ENCODE data around the gene GAGE12J. TPM values are rescaled to one million over a fixed set of nuclear protein-coding genes. Genes with fewer than 3 reads are reported as not detected.

GAGE12J gene
- total RNA-seq, 2 experiments from 2014 or later = not detected

GRCh38 chrX:49277535-49277830, 44.4 kb upstream of the GAGE12J start:
- Mint-ChIP-seq H3K36me3 (ENCODE audit: low read depth) (peaks cover 13% of the 10 kb centered on the region), H3K27me3 (no peaks in the 10 kb centered on the region), H3K27ac (peak overlapping the region; percentile 99), H3K4me3 (peak overlapping the region; percentile 64), H3K4me1 (ENCODE audit: low read depth) (peaks cover 83% of the 10 kb centered on the region), H3K9me3 (no peaks in the 10 kb centered on the region)
- ChIA-PET CTCF (interaction anchor here (0.9 kb wide), 1 partner anchor 14 kb away, joined by 3 read pairs; no protein-coding TSS in a partner anchor), POLR2A (interaction anchor here (0.7 to 1.4 kb wide), 4 partner anchors 10 to 77 kb away, joined by 3 to 7 read pairs (median 4); no protein-coding TSS in a partner anchor)
- no peak for DNase-seq
- ATAC-seq = peak; percentile 50
- no peak for TF ChIP-seq CTCF (IDR thresholded peaks at IDR 0.05)
- intact Hi-C loops (cut with micrococcal nuclease) = no loop called here

- Mint-ChIP-seq H3K27me3 (no peaks in the 10 kb centered on the region), H3K4me3 (peak overlapping the region; percentile 64), H3K4me1 (ENCODE audit: low read depth) (peaks cover 81% of the 10 kb centered on the region), H3K9me3 (no peaks in the 10 kb centered on the region), H3K27ac (peak overlapping the region; percentile 99), H3K36me3 (ENCODE audit: low read depth) (peaks cover 13% of the 10 kb centered on the region)
- intact Hi-C loops (cut with micrococcal nuclease) = no loop called here
- CTCF ChIA-PET = interaction anchor here (0.9 kb wide), 1 partner anchor 13 kb away, joined by 3 read pairs; no protein-coding TSS in a partner anchor
- DNase-seq (no peak), ATAC-seq (no peak)
- no peak for TF ChIP-seq CTCF (IDR thresholded peaks at IDR 0.05)
- POLR2A ChIA-PET = interaction anchor here (0.8 to 1.4 kb wide), 3 partner anchors 10 to 25 kb away, joined by 4 to 7 read pairs (median 5); no protein-coding TSS in a partner anchor
These were observed 43.8 kb upstream of the GAGE12J start for GRCh38 chrX:49278081-49278480.

- intact Hi-C loops (cut with micrococcal nuclease) = no loop called here
- H3K4me1 Mint-ChIP-seq (ENCODE audit: low read depth) = peaks cover 44% of the 10 kb centered on the region
- H3K27me3 Mint-ChIP-seq = no peaks in the 10 kb centered on the region
- ChIA-PET POLR2A (no interaction called here), CTCF (no interaction called here)
- H3K4me3 Mint-ChIP-seq = no peak overlapping the region
- TF ChIP-seq CTCF (IDR thresholded peaks at IDR 0.05) = no peak
- DNase-seq = no peak
- H3K27ac Mint-ChIP-seq = no peak overlapping the region
- H3K36me3 Mint-ChIP-seq (ENCODE audit: low read depth) = no peaks in the 10 kb centered on the region
- H3K9me3 Mint-ChIP-seq = no peaks in the 10 kb centered on the region
- no peak for ATAC-seq
These were observed 39.2 kb upstream of the GAGE12J start for GRCh38 chrX:49282647-49283011.

GRCh38 chrX:49284212-49284611, 37.6 kb upstream of the GAGE12J start:
- POLR2A ChIA-PET = interaction anchor here (1.8 kb wide), 1 partner anchor 11 kb away, joined by 6 read pairs; no protein-coding TSS in a partner anchor
- no peak for TF ChIP-seq CTCF (IDR thresholded peaks at IDR 0.05)
- H3K27ac Mint-ChIP-seq = no peak overlapping the region

GRCh38 chrX:49286136-49286535, 35.7 kb upstream of the GAGE12J start:
- intact Hi-C loops (cut with micrococcal nuclease) = no loop called here
- no peak for TF ChIP-seq CTCF (IDR thresholded peaks at IDR 0.05)
- Mint-ChIP-seq H3K4me3 (no peak overlapping the region), H3K9me3 (no peaks in the 10 kb centered on the region), H3K27me3 (no peaks in the 10 kb centered on the region), H3K4me1 (ENCODE audit: low read depth) (peaks cover 26% of the 10 kb centered on the region), H3K27ac (no peak overlapping the region), H3K36me3 (ENCODE audit: low read depth) (no peaks in the 10 kb centered on the region)
- no peak for DNase-seq
- POLR2A ChIA-PET = interaction anchor here (0.9 kb wide), 1 partner anchor 13 kb away, joined by 3 read pairs; no protein-coding TSS in a partner anchor
- CTCF ChIA-PET = no interaction called here
- no peak for ATAC-seq

More at GRCh38 chrX:49284212-49284611, 37.6 kb upstream of the GAGE12J start:
- Mint-ChIP-seq H3K36me3 (ENCODE audit: low read depth) (no peaks in the 10 kb centered on the region), H3K4me1 (ENCODE audit: low read depth) (peaks cover 37% of the 10 kb centered on the region), H3K9me3 (no peaks in the 10 kb centered on the region), H3K27me3 (no peaks in the 10 kb centered on the region), H3K4me3 (no peak overlapping the region)
- no peak for DNase-seq
- intact Hi-C loops (cut with micrococcal nuclease) = no loop called here
- no peak for ATAC-seq
- CTCF ChIA-PET = no interaction called here

Data from activated CD8-positive, alpha-beta T cell treated with anti-CD3 and anti-CD28 coated beads for 36 hours (primary cell).